ENCODE data around the gene RPS5.

- no peak for TF ChIP-seq CTCF (IDR thresholded peaks at IDR 0.05; ENCODE audit: low read length)
- TF ChIP-seq EZH2 (IDR thresholded peaks at IDR 0.05; ENCODE audit: borderline replicate concordance, low read length), result no peak
Measured at GRCh38 chr19:58350001-58350861, 36.8 kb upstream of the RPS5 start.
